ENCODE measurements around the gene IFFO2.

GRCh38 chr1:18970358-18970757, 13.9 kb upstream of the IFFO2 start:
- TF ChIP-seq OSR1 (CRISPR knock-in tag; IDR thresholded peaks at IDR 0.05) = no peak
- TF ChIP-seq, protein P1, sequence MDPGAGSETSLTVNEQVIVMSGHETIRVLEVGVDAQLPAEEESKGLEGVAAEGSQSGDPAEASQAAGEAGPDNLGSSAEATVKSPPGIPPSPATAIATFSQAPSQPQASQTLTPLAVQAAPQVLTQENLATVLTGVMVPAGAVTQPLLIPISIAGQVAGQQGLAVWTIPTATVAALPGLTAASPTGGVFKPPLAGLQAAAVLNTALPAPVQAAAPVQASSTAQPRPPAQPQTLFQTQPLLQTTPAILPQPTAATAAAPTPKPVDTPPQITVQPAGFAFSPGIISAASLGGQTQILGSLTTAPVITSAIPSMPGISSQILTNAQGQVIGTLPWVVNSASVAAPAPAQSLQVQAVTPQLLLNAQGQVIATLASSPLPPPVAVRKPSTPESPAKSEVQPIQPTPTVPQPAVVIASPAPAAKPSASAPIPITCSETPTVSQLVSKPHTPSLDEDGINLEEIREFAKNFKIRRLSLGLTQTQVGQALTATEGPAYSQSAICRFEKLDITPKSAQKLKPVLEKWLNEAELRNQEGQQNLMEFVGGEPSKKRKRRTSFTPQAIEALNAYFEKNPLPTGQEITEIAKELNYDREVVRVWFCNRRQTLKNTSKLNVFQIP (CRISPR knock-in tag; IDR thresholded peaks at IDR 0.05; ENCODE audit: borderline replicate concordance, low read depth) = no peak
- no peak for TF ChIP-seq ZNF565 (CRISPR knock-in tag; conservative IDR thresholded peaks at IDR 0.05; ENCODE audit: low read depth)
- TF ChIP-seq ZNF8 (CRISPR knock-in tag; IDR thresholded peaks at IDR 0.05) = no peak
- TF ChIP-seq ZFP30 (CRISPR knock-in tag; IDR thresholded peaks at IDR 0.05) = no peak
- TF ChIP-seq RARB (CRISPR knock-in tag; IDR thresholded peaks at IDR 0.05) = no peak
- TF ChIP-seq PATZ1 (CRISPR knock-in tag; IDR thresholded peaks at IDR 0.05; ENCODE audit: borderline replicate concordance) = no peak
- TF ChIP-seq GLIS3 (CRISPR knock-in tag; IDR thresholded peaks at IDR 0.05) = no peak
